Fibroblast of lung (primary cell): ENCODE data around the gene IL3.

Source experiments
- EZH2 ChIP-seq: IDR thresholded peaks from 2 replicates; pipeline ENCODE4 v1.5.1; 2012; ENCODE audit warnings: low read length, control low read depth, mild to moderate bottlenecking; ENCODE audit errors: missing control alignments
- TF ChIP-seq, protein P1 (sequence below), 2 donors: IDR thresholded peaks in 1 of 2; conservative IDR thresholded peaks in 1 of 2; 1 replicate in 1 of 2; 2 replicates in 1 of 2; pipeline ENCODE4 v1.5.1; 2011 to 2012; ENCODE audit warnings: low read length in 2 of 2, control low read depth in 1 of 2, inconsistent platforms in 1 of 2, low read depth in 1 of 2, mild to moderate bottlenecking in 1 of 2

DNA sequence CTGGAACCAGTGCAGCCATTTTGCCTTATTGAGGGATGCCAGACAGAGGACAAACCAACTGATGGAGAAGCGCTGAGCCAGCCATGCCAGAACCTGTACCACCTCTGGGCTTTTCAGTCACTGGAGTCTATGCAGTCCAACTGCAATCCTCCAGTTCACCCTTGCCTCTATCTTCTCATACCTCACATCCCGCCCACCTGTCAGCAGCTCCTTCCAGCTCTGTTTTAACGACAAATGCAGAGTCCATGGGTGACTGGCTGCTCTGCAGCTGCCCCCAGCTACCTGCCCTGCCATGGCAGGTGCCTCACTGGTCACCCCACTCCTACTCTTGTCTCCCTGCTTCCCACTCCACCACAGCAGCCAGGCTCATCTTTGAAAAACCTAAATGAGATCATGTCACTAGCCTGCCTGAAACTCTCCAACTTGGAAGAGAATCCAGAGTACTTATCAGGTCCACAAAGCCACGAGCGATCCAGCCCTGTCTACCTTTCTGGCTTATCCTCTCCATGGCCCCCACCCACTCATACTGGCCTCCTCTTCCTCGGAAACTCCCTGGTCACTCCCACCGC is 35.0 kb upstream of the IL3 start:
- TF ChIP-seq, protein P1, sequence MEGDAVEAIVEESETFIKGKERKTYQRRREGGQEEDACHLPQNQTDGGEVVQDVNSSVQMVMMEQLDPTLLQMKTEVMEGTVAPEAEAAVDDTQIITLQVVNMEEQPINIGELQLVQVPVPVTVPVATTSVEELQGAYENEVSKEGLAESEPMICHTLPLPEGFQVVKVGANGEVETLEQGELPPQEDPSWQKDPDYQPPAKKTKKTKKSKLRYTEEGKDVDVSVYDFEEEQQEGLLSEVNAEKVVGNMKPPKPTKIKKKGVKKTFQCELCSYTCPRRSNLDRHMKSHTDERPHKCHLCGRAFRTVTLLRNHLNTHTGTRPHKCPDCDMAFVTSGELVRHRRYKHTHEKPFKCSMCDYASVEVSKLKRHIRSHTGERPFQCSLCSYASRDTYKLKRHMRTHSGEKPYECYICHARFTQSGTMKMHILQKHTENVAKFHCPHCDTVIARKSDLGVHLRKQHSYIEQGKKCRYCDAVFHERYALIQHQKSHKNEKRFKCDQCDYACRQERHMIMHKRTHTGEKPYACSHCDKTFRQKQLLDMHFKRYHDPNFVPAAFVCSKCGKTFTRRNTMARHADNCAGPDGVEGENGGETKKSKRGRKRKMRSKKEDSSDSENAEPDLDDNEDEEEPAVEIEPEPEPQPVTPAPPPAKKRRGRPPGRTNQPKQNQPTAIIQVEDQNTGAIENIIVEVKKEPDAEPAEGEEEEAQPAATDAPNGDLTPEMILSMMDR (conservative IDR thresholded peaks at IDR 0.05 in 1 of 2, IDR thresholded peaks at IDR 0.05 in 1 of 2; ENCODE audit: low read depth in 1 of 2, low read length in 2 of 2), result no peak
- TF ChIP-seq EZH2, result no peak
